IMR-90 (cell line): ENCODE measurements around the gene ILF3. TPM values are rescaled to one million over a fixed set of nuclear protein-coding genes. Genes with fewer than 3 reads are reported as not detected.

Source experiments
- ATAC-seq: fragments of 200-7000 bp; cut with Tn5 transposase; 2 replicates; pipeline ENCODE4 v1.9.1; 2020; ENCODE audit warnings: low read depth, mild to moderate bottlenecking, moderate library complexity
- BruUV-seq: library from RNA; stranded (reverse); fragments of 400-500 nt; replicated peaks from 2 replicates; lab custom pipeline; 2021; lab: Mats Ljungman, UMichigan
- CTCF ChIA-PET: fragments of 300-600 bp; formaldehyde crosslinking; extraction: SDS; loops from one replicate; lab custom pipeline; 2021; ENCODE audit warnings: antibody characterized with exemption; lab: Yijun Ruan, JAX
- POLR2A ChIA-PET: fragments of 300-600 bp; sonication (Branson Sonifier 250); formaldehyde crosslinking; loops from one replicate; lab custom pipeline; 2022; ENCODE audit warnings: antibody characterized with exemption; ENCODE audit not compliant: unreplicated experiment; lab: Charles Lee
- DNase-seq: peaks from one replicate; pipeline ENCODE4 v3.0.0; 2013
- H2AFZ ChIP-seq: replicated peaks from 2 replicates; pipeline ENCODE3; 2013; ENCODE audit warnings: low read length, mild to moderate bottlenecking; ENCODE audit not compliant: poor library complexity
- H2AK5ac ChIP-seq: 2 replicates; pipeline ENCODE4 v1.6.1; 2013; ENCODE audit warnings: low read depth, low read length, inconsistent platforms
- H2AK9ac ChIP-seq: replicated peaks from 2 replicates; pipeline ENCODE3; 2013; ENCODE audit warnings: mild to moderate bottlenecking, low read depth, low read length, moderate library complexity; ENCODE audit not compliant: poor library complexity
- H2BK120ac ChIP-seq: 2 replicates; pipeline ENCODE4 v1.6.1; 2013; ENCODE audit warnings: low read depth, low read length, inconsistent platforms
- H2BK15ac ChIP-seq: 3 replicates; pipeline ENCODE4 v1.6.1; 2013; ENCODE audit warnings: low read depth, low read length, inconsistent platforms
- H2BK20ac ChIP-seq: 2 replicates; pipeline ENCODE4 v1.6.1; 2013; ENCODE audit warnings: low read depth, mild to moderate bottlenecking, inconsistent platforms, low read length, moderate library complexity
- H2BK5ac ChIP-seq: 2 replicates; pipeline ENCODE4 v1.6.1; 2013; ENCODE audit warnings: mild to moderate bottlenecking, low read depth, low read length, inconsistent platforms; ENCODE audit not compliant: poor library complexity, severe bottlenecking
- H3K14ac ChIP-seq: replicated peaks from 2 replicates; pipeline ENCODE4 v1.6.1; 2013; ENCODE audit warnings: low read depth, low read length, inconsistent platforms
- H3K18ac ChIP-seq: 2 replicates; pipeline ENCODE4 v1.6.1; 2013; ENCODE audit warnings: low read depth, low read length, control low read depth
- H3K23ac ChIP-seq: 2 replicates; pipeline ENCODE4 v1.6.1; 2013; ENCODE audit warnings: low read depth, low read length, inconsistent platforms
- H3K27ac ChIP-seq: 2 replicates; pipeline ENCODE4 v1.5.1; 2013; ENCODE audit warnings: mild to moderate bottlenecking, control low read depth, low read length; ENCODE audit not compliant: insufficient read depth
- H3K27me3 ChIP-seq: 2 replicates; pipeline ENCODE4 v1.6.1; 2013; ENCODE audit warnings: low read length; ENCODE audit not compliant: control insufficient read depth, insufficient read depth
- H3K36me3 ChIP-seq: 2 replicates; pipeline ENCODE4 v1.6.1; 2013; ENCODE audit warnings: low read length, mixed read lengths; ENCODE audit not compliant: control insufficient read depth, insufficient read depth
- H3K4ac ChIP-seq: 2 replicates; pipeline ENCODE4 v1.6.1; 2013; ENCODE audit warnings: low read depth, low read length, inconsistent platforms
- H3K4me1 ChIP-seq: 2 replicates; pipeline ENCODE4 v1.6.1; 2013; ENCODE audit warnings: low read length, mixed read lengths; ENCODE audit not compliant: control insufficient read depth, insufficient read depth
- H3K4me2 ChIP-seq: 2 replicates; pipeline ENCODE4 v1.6.1; 2013; ENCODE audit warnings: low read depth, mild to moderate bottlenecking, control low read depth, low read length, moderate library complexity
- H3K4me3 ChIP-seq: 2 replicates; pipeline ENCODE4 v1.5.1; 2013; ENCODE audit warnings: low read depth, mild to moderate bottlenecking, control low read depth, low read length, moderate library complexity; ENCODE audit not compliant: insufficient read depth
- H3K56ac ChIP-seq: 2 replicates; pipeline ENCODE4 v1.6.1; 2013; ENCODE audit warnings: low read length, inconsistent platforms; ENCODE audit not compliant: insufficient read depth; ENCODE audit errors: extremely low read depth
- H3K79me1 ChIP-seq, 2 experiments: 2 replicates each; pipeline ENCODE4 v1.6.1; 2013; ENCODE audit warnings: low read length in 2 of 2, inconsistent platforms in 1 of 2, low read depth in 1 of 2
- H3K9ac ChIP-seq: 2 replicates; pipeline ENCODE4 v1.6.1; 2013; ENCODE audit warnings: low read depth, low read length, control low read depth
- H3K9me1 ChIP-seq: 2 replicates; pipeline ENCODE4 v1.6.1; 2013; ENCODE audit warnings: low read length, inconsistent platforms; ENCODE audit not compliant: insufficient read depth
- H3K9me3 ChIP-seq: 2 replicates; pipeline ENCODE4 v1.6.1; 2013; ENCODE audit warnings: low read length; ENCODE audit not compliant: control insufficient read depth, insufficient read depth
- H4K20me1 ChIP-seq: 2 replicates; pipeline ENCODE4 v1.6.1; 2013; ENCODE audit warnings: low read length, inconsistent platforms; ENCODE audit not compliant: insufficient read depth
- H4K5ac ChIP-seq: 2 replicates; pipeline ENCODE4 v1.6.1; 2013; ENCODE audit warnings: mild to moderate bottlenecking, low read depth, low read length, control low read depth
- H4K8ac ChIP-seq, 2 experiments: 2 replicates each; pipeline ENCODE4 v1.6.1; 2013; ENCODE audit warnings: low read depth in 2 of 2, low read length in 2 of 2, control low read depth in 1 of 2, inconsistent platforms in 1 of 2
- H4K91ac ChIP-seq: 2 replicates; pipeline ENCODE4 v1.6.1; 2013; ENCODE audit warnings: low read depth, low read length, inconsistent platforms; ENCODE audit not compliant: insufficient read depth
- BHLHE40 ChIP-seq: fragments of 150-350 bp; IDR thresholded peaks from 2 replicates; pipeline ENCODE4 v1.6.1; 2016; ENCODE audit warnings: mild to moderate bottlenecking, low read depth, low read length
- CEBPB ChIP-seq: IDR thresholded peaks from 2 replicates; pipeline ENCODE4 v1.6.1; 2012; ENCODE audit warnings: low read depth, low read length, improper control_type of control experiment
- CHD1 ChIP-seq: IDR thresholded peaks from 2 replicates; pipeline ENCODE4 v1.6.1; 2012; ENCODE audit warnings: low read depth, low read length, improper control_type of control experiment
- CTCF ChIP-seq: conservative IDR thresholded peaks from 2 replicates; pipeline ENCODE4 v1.5.1; 2012; ENCODE audit warnings: mild to moderate bottlenecking, low read depth, low read length, improper control_type of control experiment
- MAFK ChIP-seq: IDR thresholded peaks from 2 replicates; pipeline ENCODE4 v1.6.1; 2012; ENCODE audit warnings: low read depth, low read length, improper control_type of control experiment
- MXI1 ChIP-seq: IDR thresholded peaks from 2 replicates; pipeline ENCODE4 v1.6.1; 2012; ENCODE audit warnings: low read depth, mild to moderate bottlenecking, low read length, moderate library complexity, borderline replicate concordance
- NFE2L2 ChIP-seq: fragments of 150-350 bp; IDR thresholded peaks from 2 replicates; pipeline ENCODE4 v1.6.1; 2016; ENCODE audit warnings: low read depth, mild to moderate bottlenecking, low read length
- POLR2A ChIP-seq: IDR thresholded peaks from 2 replicates; pipeline ENCODE4 v1.6.1; 2012; ENCODE audit warnings: mild to moderate bottlenecking, low read depth, low read length
- RCOR1 ChIP-seq: IDR thresholded peaks from 2 replicates; pipeline ENCODE4 v1.6.1; 2012; ENCODE audit warnings: mild to moderate bottlenecking, low read length, improper control_type of control experiment; ENCODE audit not compliant: insufficient replicate concordance
- WGBS, 2 experiments: methylation state at CpG; one replicate each; pipeline versions ENCODE4 v1.1.5 to v1.1.7; 2013; ENCODE audit warnings: missing lambda C conversion rate in 2 of 2; ENCODE audit not compliant: insufficient read length in 1 of 2; ENCODE audit errors: extremely low coverage in 2 of 2; 5-methylcytosine and 5-hydroxymethylcytosine counted together
- dilution Hi-C: fragments of 300-500 bp; cut with HindIII; formaldehyde crosslinking; loops from one replicate; pipeline ENCODE4 v1.14.3; 2018; ENCODE audit warnings: low sequenced_read_pairs; ENCODE audit not compliant: unreplicated experiment
- in situ Hi-C: fragments of 300-500 bp; cut with MboI; formaldehyde crosslinking; loops from 3 replicates; pipeline ENCODE4 v1.14.3; 2019; ENCODE audit warnings: low sequenced_read_pairs, inconsistent platforms, mixed read lengths
- intact Hi-C: fragments of 100-400 bp; cut with micrococcal nuclease; formaldehyde crosslinking; loops from 2 replicates; pipeline ENCODE4 v1.10.0; 2022
- polyA plus RNA-seq, 3 experiments: library from polyadenylated mRNA; depleted of rRNA; stranded (reverse); fragments of >200 nt; gene quantifications; 2 replicates each; pipeline ENCODE4 v1.2.3, GENCODE V29; 2012; ENCODE audit warnings: low replicate concordance in 1 of 3
- total RNA-seq: library from RNA; depleted of rRNA; stranded (reverse); fragments of >200 nt; gene quantifications from 2 replicates; pipeline ENCODE4 v1.2.3, GENCODE V29; 2012

ILF3 gene
- total and polyA plus RNA-seq, 2 of the 4 experiments (the other 2 are of a cell fraction), result 120 to 166 TPM

DNA sequence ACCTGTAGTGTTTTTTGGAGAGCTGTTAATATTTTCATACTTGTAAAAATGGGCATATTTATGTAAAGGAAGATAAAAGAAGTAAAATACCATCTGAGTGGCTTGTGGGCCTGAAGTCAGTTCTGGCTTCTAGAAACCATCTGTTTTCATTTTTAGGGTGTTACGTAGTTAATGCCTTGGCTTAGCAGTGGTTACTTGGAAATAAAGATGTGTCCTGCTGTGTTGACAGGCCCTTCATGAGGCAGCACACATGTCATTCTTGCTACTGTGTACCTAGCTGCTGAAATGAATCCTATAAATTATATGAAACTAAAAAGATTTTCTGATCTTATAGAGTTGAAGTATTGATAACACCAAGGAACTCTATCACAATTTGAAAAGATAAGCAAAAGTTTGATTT is 16.0 kb downstream of the ILF3 start:
- H4K20me1 ChIP-seq, result peaks cover 97% of the 10 kb centered on the region
- H3K4me1 ChIP-seq, result peaks cover 10% of the 10 kb centered on the region
- H3K23ac ChIP-seq, result no peak overlapping the region
- H3K4me2 ChIP-seq, result no peak overlapping the region
- no peak overlapping the region for H3K27ac ChIP-seq
- intact Hi-C loops, result no loop called here
- no CpG with 5 or more reads among the region's 1 CpG for WGBS, 2 experiments
- no TSS peak for BruUV-seq
- no peak overlapping the region for H4K91ac ChIP-seq
- dilution Hi-C loops, result no loop called here
- POLR2A ChIA-PET, result no interaction called here
- H3K14ac ChIP-seq, result no peak overlapping the region
- H3K4me3 ChIP-seq, result no peak overlapping the region
- no peak overlapping the region for H2AK9ac ChIP-seq
- H3K9ac ChIP-seq, result no peak overlapping the region
- no peak overlapping the region for H2BK120ac ChIP-seq
- peaks cover 15 to 73% of the 10 kb centered on the region in 2 experiments for H3K79me1 ChIP-seq
- in situ Hi-C loops, result no loop called here
- no peak overlapping the region for H2BK20ac ChIP-seq
- peaks cover 30% of the 10 kb centered on the region for H3K36me3 ChIP-seq
- H3K4ac ChIP-seq, result no peak overlapping the region
- no peak overlapping the region for H2AFZ ChIP-seq
- no peaks in the 10 kb centered on the region for H3K27me3 ChIP-seq
- no peak overlapping the region for H4K8ac ChIP-seq
- no peak overlapping the region for H3K18ac ChIP-seq
- H2BK15ac ChIP-seq, result no peak overlapping the region
- no peak overlapping the region for H3K56ac ChIP-seq
- CTCF ChIA-PET, result no interaction called here
- TF ChIP-seq POLR2A (no peak), CEBPB (no peak), NFE2L2 (no peak), MAFK (no peak), CHD1 (no peak), RCOR1 (no peak), MXI1 (no peak), BHLHE40 (no peak), CTCF (no peak)
- no peak overlapping the region for H4K5ac ChIP-seq
- DNase-seq (no peak), ATAC-seq (no peak)
- H2AK5ac ChIP-seq, result no peak overlapping the region
- no peak overlapping the region for H2BK5ac ChIP-seq
- no peaks in the 10 kb centered on the region for H3K9me3 ChIP-seq
- peaks cover 18% of the 10 kb centered on the region for H3K9me1 ChIP-seq
